AG08396 (cell line): ENCODE measurements around the gene GP1BA.
"Not testable (repeated sequence)": the region's sequence is repeated elsewhere in the genome, so short reads cannot be mapped to it uniquely, and the experiment has no call there.

Experiments
- DNase-seq: peaks from one replicate; pipeline ENCODE4 v3.0.0; 2012; ENCODE audit warnings: low spot score, mixed read lengths

The GP1BA gene

DNA sequence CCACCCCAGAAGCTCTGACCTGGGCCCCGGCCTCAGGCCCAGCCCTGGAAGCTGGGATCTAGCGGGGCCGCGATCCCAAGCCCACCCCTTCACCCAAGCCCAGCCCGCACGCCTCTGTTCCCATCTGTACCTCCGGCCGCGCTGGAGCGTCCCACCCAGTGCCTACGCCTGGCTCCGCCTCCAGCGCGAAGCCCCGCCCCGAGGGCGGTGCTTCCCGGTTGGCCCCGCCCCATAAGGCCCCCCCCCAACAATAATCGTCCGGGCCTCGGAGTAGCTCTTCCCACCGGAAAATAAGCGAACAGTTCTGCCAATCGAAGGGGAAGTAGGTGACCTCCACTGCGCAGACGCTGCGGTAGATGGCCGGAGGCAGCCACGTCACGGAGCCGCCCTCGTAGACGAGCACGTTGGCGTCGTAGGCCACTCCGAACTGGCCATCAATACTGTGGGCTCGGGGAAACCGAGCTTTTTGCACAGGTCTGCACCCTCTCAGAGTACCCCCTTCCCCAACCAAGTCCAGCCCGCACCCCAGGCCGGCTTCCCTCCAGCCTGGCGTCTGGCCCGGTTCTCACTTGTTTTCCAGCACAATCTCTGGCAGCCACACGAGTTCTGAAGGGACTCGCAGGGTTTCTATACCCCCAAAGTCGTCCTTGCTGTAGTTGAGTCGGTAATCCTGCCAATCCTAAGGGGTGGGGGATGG, 30.3 kb upstream of the GP1BA start:
- DNase-seq, result no peak

GRCh38 chr17:4902540-4902939, 29.5 kb upstream of the GP1BA start:
- no peak for DNase-seq

DNA sequence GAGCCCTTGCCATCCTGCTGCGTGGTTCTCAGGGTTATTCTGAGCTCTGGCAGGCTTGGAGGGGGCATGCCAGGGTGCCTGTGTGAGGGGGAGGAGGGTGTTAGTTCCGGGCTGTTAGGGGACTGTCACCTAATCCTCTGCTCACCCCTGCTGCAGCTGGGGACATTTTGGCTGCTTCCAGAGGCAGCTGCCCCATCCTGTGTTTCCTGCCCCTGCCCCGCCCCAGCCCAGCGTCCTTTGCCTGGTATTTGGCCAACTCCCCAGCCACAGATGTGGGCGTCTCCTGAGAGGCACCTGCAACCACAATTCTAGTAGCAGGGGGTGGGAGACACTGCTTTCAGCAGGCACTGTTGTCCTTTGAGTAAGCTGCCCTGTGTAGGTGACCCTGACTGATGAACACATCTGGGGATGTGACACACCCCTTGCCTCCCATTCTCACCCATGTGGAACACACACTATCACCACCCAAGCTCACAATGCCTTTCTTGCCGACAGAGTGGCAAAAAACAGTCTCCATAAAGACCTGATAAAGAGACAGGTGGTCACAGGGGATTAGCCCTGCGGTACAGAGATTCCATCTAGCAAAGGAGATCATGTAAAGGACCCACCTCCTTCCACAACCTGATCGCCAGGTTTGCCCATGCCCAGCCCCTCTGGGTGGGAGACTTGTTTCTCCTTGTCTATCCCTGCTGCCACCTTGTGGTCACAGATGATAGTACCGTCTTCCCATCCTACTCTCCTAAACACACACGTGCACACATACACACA, 28.8 kb upstream of the GP1BA start, which contains the start of gene CHRNE:
Gene CHRNE, minus strand, starts transcription at position 48 of the 768 bp plus-strand sequence. Its CDS starts 35 bp downstream, at position 13.
- DNase-seq, result no peak

DNA sequence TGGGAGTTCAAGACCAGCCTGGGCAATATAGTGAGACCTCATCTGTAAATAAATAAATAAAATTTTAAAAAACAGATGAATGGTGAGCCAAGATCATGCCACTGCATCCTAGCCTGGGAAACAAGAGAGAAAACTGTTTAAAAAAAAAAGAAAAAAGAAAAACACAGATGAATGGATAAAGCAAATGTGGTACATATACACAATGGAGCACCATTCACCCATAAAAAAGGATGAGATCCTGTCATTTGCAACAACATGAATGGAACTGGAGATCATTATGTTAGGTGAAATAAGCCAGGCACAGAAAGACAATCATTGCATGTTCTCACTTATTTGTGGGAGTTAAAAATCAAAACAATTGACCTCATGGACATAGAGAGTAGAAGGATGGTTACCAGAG, 25.4 kb upstream of the GP1BA start:
- DNase-seq, result not testable (repeated sequence)

DNA sequence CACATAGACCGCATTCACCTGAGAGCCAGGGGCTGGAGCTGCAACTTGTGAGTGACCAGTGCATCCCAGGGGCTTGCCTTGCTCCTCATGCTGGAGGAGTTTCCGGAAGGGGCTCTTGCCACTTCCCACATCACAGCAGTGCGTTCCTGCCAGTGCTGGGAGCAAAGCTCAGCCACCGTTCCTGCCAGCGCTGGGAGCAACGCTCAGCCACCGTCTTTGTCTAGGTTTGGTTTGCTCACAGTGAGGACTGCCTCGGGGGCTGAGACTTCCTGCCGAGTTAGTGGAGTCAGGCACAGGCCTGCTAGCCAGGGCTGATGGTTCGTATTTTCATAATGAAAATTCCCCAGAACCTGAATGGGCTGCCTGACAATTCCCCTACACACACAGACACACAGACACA, 23.8 kb upstream of the GP1BA start:
- DNase-seq, result no peak

DNA sequence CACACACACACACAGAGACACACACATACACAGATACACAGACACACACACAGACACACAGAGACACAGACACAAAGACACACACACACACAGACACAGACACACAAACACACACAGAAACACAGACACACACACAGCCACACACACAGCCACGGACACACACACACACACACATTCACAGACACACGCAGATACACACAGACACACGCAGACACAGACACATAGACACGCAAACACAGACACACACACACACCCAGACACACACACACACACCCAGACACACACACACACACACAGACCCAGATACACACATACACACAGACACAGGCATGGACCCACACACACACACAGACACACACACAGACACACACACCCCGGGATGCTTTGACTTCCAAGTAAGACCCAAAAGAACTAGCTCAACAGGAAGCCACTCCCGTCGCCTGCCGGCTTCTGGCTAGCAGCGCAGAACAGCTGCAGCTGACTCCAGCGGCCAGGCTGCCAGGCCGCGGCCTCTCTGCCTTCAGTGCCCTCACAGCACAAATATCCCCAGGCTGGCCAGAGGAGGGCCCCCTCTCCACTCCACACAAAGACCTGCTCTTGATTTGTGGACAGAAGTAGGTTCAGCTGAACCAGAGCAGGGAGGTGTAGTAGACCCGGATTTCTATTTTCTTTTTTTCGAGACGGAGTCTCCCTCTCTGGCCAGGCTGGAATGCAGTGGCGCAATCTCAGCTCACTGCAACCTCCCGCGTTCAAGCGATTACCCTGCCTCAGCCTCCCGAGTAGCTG, 23.2 kb upstream of the GP1BA start:
- peak; percentile 91 for DNase-seq

- no peak for DNase-seq
These were observed 18.1 kb upstream of the GP1BA start for GRCh38 chr17:4913994-4914393.

- DNase-seq, result not testable (repeated sequence)
These were observed 17.5 kb upstream of the GP1BA start for GRCh38 chr17:4914551-4914950.

- DNase-seq, result no peak
These were observed 12.5 kb upstream of the GP1BA start for GRCh38 chr17:4919511-4920047.

DNA sequence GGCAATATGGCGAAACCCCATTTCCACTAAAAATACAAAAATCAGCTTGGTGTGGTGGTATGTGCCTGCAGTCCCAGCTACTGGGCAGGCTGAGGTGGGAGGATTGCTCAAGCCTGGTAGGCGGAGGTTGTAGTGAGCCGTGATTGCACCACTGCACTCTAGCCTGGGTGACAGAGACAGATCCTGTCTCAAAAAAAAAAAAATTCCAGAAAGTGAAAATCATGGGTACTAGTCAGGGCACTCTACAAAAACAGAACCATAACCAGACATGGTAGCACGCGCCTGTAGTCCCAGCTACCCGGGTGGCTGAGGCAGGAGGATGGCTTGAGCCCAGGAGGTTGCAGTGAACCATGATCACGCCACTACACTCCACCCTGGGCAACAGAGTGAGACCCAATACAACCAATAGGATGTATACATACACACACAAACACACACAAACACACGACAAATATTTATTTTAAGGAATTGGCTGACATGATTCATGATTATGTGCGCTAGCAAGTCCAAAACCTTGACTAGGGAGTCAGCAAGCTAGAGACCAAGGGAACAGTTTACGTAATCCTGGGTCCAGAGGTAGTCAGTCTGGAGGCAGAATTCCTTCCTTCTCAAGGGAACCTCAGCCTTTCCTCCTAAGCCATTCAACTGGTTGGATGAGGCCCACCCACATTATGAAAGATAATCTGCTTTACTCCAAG, 11.6 kb upstream of the GP1BA start:
- DNase-seq, result no peak

DNA sequence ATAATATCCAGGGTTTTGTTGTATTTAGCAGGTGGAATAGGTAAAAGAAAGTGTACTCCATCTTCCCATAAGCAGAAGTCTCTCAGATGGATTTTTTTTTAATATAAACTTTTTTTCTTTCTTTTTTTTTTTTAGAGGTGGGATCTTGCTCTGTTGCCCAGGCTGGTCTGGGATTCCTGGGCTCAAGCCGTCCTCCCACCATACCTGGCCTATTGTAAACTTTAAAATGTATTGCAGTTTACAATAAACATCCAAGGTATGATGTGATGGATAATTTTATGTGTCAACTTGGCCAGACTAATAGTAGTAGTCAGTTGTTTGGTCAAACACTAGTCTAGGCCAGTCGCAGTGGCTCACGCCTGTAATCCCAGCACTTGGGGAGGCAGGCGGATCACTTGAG, 10.8 kb upstream of the GP1BA start:
- DNase-seq, result no peak

DNA sequence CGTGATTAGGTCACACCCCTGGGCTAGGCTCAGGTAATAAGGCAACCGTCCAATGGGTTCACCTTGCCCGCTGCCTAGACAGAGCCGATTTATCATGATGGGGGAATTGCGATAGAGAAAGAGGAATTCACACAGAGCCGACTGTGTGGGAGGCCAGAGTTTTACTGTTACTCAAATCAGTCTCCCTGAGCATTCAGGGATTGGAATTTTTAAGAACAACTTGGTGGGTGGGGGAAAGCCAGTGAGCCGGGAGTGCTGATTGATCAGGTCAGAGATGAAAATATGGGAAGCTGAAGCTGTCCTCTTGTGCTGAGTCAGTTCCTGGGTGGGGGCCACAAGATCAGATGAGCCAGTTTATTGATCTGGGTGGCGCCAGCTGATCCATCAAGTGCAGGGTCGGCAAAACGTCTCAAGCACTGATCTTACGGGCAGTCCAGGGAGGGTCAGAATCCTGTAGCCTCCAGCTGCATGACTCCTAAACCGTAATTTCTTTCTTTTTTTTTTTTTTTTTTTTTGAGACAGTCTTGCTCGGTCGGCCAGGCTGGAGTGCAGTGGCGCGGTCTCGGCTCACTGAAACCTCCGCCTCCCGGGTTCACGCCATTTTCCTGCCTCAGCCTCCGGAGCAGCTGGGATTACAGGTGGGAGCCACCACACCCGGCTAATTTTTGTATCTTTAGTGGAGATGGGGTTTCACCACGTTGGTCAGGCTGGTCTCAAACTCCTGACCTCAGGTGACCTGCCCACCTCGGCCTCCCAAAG, 5.3 kb upstream of the GP1BA start:
- DNase-seq, result not testable (repeated sequence)

DNA sequence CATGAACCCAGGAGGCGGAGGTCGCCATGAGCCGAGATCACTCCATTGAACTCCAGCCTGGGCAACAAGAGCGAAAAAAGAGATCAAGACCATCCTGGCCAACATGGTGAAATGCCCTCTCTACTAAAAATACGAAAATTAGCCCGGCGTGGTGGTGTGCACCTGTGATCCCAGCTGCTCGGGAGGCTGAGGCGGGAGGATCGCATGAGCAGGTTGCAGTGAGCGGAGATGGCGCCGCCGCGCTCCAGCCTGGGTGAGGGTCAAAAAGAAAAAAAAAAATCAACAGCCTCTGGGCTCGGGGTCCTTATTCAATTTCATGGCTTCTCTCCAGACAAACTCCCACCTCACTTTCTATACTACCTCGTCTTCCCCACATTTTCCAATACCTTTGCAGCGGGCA, 3.2 kb upstream of the GP1BA start:
- no peak for DNase-seq

GRCh38 chr17:4932756-4933155, 679 bp downstream of the GP1BA start:
- no peak for DNase-seq

GRCh38 chr17:4933646-4934045, 1.6 kb downstream of the GP1BA start:
- no peak for DNase-seq

GRCh38 chr17:4934173-4934979, 2.3 kb downstream of the GP1BA start:
- peak; percentile 70 for DNase-seq

DNA sequence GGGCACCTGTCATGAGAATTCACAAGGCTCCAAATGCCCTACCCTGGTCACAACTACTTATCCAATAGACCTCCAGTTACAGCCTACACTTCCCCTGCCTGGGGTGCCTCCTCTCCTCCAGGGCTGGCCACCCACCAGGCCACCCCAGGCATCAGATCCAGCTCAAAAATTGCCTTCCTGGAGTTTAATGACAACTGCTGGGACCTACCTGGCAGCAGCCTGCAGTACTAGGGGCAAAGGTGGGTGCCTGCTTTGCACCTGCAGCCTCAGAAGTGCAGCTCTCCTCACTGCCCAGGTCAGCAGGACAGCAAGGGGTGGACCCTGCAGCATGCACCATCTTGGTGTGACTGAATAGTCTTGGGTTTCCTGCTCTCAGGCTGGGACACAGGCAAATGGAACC, 3.6 kb downstream of the GP1BA start:
- no peak for DNase-seq

DNA sequence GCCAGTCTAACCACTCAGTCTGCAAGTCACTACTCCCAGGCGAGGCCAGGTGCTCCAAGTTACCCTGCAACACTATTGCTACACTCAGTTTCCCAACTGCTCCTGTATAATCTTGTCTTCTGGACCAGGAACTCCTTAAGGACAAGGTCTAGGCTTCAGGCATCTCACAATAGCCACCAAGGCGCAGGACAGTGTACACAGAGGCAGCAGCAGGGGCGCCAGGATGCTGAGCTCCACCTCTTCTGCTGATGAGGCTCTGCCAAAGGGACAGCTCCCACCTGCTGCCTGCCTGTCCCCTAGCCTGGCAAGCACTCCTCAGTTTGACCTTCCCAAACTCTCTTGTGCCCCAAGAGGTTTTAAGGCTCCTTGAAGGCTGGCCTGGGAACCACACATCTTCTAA, 4.4 kb downstream of the GP1BA start:
- DNase-seq, result no peak

GRCh38 chr17:4937553-4937952, 5.5 kb downstream of the GP1BA start:
- no peak for DNase-seq

DNA sequence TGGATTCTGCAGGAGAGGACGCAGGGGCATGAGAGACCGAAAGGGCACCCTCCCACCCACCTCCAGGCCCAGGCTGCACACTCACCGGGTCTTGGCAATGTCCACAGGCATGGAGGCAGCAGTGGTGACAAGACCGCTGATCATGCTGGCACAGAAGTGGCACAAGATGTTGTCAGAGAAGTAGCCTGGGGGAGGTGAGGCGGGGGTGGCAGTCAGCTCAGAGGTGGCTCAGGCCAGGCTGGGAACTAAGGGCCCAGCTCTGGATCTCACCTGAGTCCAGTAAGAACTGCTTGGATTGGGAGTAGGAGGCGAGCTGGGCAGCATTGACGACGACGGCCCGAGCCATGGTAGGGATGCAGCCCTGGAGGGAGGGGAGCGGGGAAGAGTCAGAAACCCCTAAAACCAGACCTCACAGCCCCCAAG, 6.0 kb downstream of the GP1BA start:
- DNase-seq, result no peak
